Loucy (cell line): ENCODE data around the gene ABCA9.
"Not testable (repeated sequence)": the region's sequence is repeated elsewhere in the genome, so short reads cannot be mapped to it uniquely, and the experiment has no call there.

ENCODE experiments used
- EZH2phosphoT487 ChIP-seq: fragments of 200-600 bp; IDR thresholded peaks from 2 replicates; pipeline ENCODE4 v1.6.1; 2018; ENCODE audit warnings: antibody characterized with exemption, mild to moderate bottlenecking, moderate library complexity, borderline replicate concordance
- TF ChIP-seq, protein P1 (sequence below): fragments of 200-600 bp; sonication (generic); conservative IDR thresholded peaks from 2 replicates; pipeline ENCODE4 v1.5.1; 2014; ENCODE audit warnings: mild to moderate bottlenecking, antibody characterized with exemption, low read length

DNA sequence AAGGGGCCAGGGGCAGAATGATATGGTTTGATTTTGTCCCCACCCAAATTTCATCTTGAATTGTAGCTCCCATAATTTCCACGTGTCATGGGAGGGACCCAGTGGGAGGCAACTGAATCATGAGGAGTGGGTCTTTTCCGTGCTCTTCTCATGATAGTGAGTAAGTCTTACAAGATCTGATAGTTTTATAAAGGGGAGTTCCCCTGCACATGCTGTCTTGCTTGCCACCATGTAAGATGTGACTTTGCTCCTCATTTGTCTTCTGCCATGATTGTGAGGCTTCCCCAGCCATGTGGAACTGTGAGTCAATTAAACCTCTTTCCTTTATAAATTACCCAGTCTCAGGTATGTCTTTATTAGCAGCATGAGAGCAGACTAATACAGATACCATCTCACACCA lies 101.6 kb downstream of the ABCA9 start:
- TF ChIP-seq, protein P1, sequence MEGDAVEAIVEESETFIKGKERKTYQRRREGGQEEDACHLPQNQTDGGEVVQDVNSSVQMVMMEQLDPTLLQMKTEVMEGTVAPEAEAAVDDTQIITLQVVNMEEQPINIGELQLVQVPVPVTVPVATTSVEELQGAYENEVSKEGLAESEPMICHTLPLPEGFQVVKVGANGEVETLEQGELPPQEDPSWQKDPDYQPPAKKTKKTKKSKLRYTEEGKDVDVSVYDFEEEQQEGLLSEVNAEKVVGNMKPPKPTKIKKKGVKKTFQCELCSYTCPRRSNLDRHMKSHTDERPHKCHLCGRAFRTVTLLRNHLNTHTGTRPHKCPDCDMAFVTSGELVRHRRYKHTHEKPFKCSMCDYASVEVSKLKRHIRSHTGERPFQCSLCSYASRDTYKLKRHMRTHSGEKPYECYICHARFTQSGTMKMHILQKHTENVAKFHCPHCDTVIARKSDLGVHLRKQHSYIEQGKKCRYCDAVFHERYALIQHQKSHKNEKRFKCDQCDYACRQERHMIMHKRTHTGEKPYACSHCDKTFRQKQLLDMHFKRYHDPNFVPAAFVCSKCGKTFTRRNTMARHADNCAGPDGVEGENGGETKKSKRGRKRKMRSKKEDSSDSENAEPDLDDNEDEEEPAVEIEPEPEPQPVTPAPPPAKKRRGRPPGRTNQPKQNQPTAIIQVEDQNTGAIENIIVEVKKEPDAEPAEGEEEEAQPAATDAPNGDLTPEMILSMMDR: not testable (repeated sequence)
- not testable (repeated sequence) for TF ChIP-seq EZH2phosphoT487
